Measurements from ENCODE around the gene MORC1.

The MORC1 gene

GRCh38 chr3:109045271-109046040 lies 72.5 kb downstream of the MORC1 start:
- H3K36me3 ChIP-seq (ENCODE audit: control insufficient read depth, insufficient read depth, low read length) = no peaks in the 10 kb centered on the region
- no peaks in the 10 kb centered on the region for H3K4me1 ChIP-seq (ENCODE audit: control insufficient read depth, insufficient read depth, low read length, poor library complexity, severe bottlenecking)

GRCh38 chr3:109035082-109035481 lies 82.9 kb downstream of the MORC1 start:
- Histone ChIP-seq H3K36me3 (ENCODE audit: control insufficient read depth, insufficient read depth, low read length) (no peaks in the 10 kb centered on the region), H3K27me3 (replicated peaks; ENCODE audit: control insufficient read depth, insufficient read depth, low read length, poor library complexity, severe bottlenecking) (no peaks in the 10 kb centered on the region), H3K4me3 (ENCODE audit: insufficient read depth, low read depth, low read length, poor library complexity, severe bottlenecking) (no peak overlapping the region), H3K9me3 (ENCODE audit: control insufficient read depth, low read length) (no peaks in the 10 kb centered on the region), H3K4me1 (ENCODE audit: control insufficient read depth, insufficient read depth, low read length, poor library complexity, severe bottlenecking) (no peaks in the 10 kb centered on the region), H3K27ac (ENCODE audit: insufficient read depth, low read length, poor library complexity, severe bottlenecking) (no peak overlapping the region)
- no peak for DNase-seq

More at GRCh38 chr3:109045271-109046040, 72.5 kb downstream of the MORC1 start:
- DNase-seq = no peak
- no peak overlapping the region for H3K27ac ChIP-seq (ENCODE audit: insufficient read depth, low read length, poor library complexity, severe bottlenecking)
- H3K27me3 ChIP-seq (replicated peaks; ENCODE audit: control insufficient read depth, insufficient read depth, low read length, poor library complexity, severe bottlenecking) = no peaks in the 10 kb centered on the region
- no peaks in the 10 kb centered on the region for H3K9me3 ChIP-seq (ENCODE audit: control insufficient read depth, low read length)
- H3K4me3 ChIP-seq (ENCODE audit: insufficient read depth, low read depth, low read length, poor library complexity, severe bottlenecking) = no peak overlapping the region

- no peaks in the 10 kb centered on the region for H3K4me1 ChIP-seq (ENCODE audit: control insufficient read depth, insufficient read depth, low read length, poor library complexity, severe bottlenecking)
- H3K36me3 ChIP-seq (ENCODE audit: control insufficient read depth, insufficient read depth, low read length) = no peaks in the 10 kb centered on the region
- H3K27me3 ChIP-seq (replicated peaks; ENCODE audit: control insufficient read depth, insufficient read depth, low read length, poor library complexity, severe bottlenecking) = no peaks in the 10 kb centered on the region
- no peak for DNase-seq
- H3K4me3 ChIP-seq (ENCODE audit: insufficient read depth, low read depth, low read length, poor library complexity, severe bottlenecking) = no peak overlapping the region
- H3K27ac ChIP-seq (ENCODE audit: insufficient read depth, low read length, poor library complexity, severe bottlenecking) = no peak overlapping the region
- H3K9me3 ChIP-seq (ENCODE audit: control insufficient read depth, low read length) = no peaks in the 10 kb centered on the region
Measured at GRCh38 chr3:109033000-109033660, 84.8 kb downstream of the MORC1 start.

GRCh38 chr3:109028753-109029152 lies 89.2 kb downstream of the MORC1 start:
- no peak for DNase-seq
- Histone ChIP-seq H3K36me3 (ENCODE audit: control insufficient read depth, insufficient read depth, low read length) (no peaks in the 10 kb centered on the region), H3K4me1 (ENCODE audit: control insufficient read depth, insufficient read depth, low read length, poor library complexity, severe bottlenecking) (no peaks in the 10 kb centered on the region), H3K27me3 (replicated peaks; ENCODE audit: control insufficient read depth, insufficient read depth, low read length, poor library complexity, severe bottlenecking) (no peaks in the 10 kb centered on the region), H3K27ac (ENCODE audit: insufficient read depth, low read length, poor library complexity, severe bottlenecking) (no peak overlapping the region), H3K4me3 (ENCODE audit: insufficient read depth, low read depth, low read length, poor library complexity, severe bottlenecking) (no peak overlapping the region), H3K9me3 (ENCODE audit: control insufficient read depth, low read length) (no peaks in the 10 kb centered on the region)

GRCh38 chr3:109026821-109027220 lies 91.1 kb downstream of the MORC1 start:
- Histone ChIP-seq H3K4me3 (ENCODE audit: insufficient read depth, low read depth, low read length, poor library complexity, severe bottlenecking) (no peak overlapping the region), H3K9me3 (ENCODE audit: control insufficient read depth, low read length) (no peaks in the 10 kb centered on the region), H3K4me1 (ENCODE audit: control insufficient read depth, insufficient read depth, low read length, poor library complexity, severe bottlenecking) (no peaks in the 10 kb centered on the region), H3K27ac (ENCODE audit: insufficient read depth, low read length, poor library complexity, severe bottlenecking) (no peak overlapping the region), H3K27me3 (replicated peaks; ENCODE audit: control insufficient read depth, insufficient read depth, low read length, poor library complexity, severe bottlenecking) (no peaks in the 10 kb centered on the region), H3K36me3 (ENCODE audit: control insufficient read depth, insufficient read depth, low read length) (no peaks in the 10 kb centered on the region)
- no peak for DNase-seq

- H3K9me3 ChIP-seq (ENCODE audit: control insufficient read depth, low read length) = no peaks in the 10 kb centered on the region
- H3K4me1 ChIP-seq (ENCODE audit: control insufficient read depth, insufficient read depth, low read length, poor library complexity, severe bottlenecking) = no peaks in the 10 kb centered on the region
- DNase-seq = no peak
- H3K27ac ChIP-seq (ENCODE audit: insufficient read depth, low read length, poor library complexity, severe bottlenecking) = no peak overlapping the region
- no peaks in the 10 kb centered on the region for H3K27me3 ChIP-seq (replicated peaks; ENCODE audit: control insufficient read depth, insufficient read depth, low read length, poor library complexity, severe bottlenecking)
- H3K36me3 ChIP-seq (ENCODE audit: control insufficient read depth, insufficient read depth, low read length) = no peaks in the 10 kb centered on the region
- H3K4me3 ChIP-seq (ENCODE audit: insufficient read depth, low read depth, low read length, poor library complexity, severe bottlenecking) = no peak overlapping the region
Measured at GRCh38 chr3:109025896-109026295, 92.0 kb downstream of the MORC1 start.

- no peaks in the 10 kb centered on the region for H3K27me3 ChIP-seq (replicated peaks; ENCODE audit: control insufficient read depth, insufficient read depth, low read length, poor library complexity, severe bottlenecking)
- no peak overlapping the region for H3K4me3 ChIP-seq (ENCODE audit: insufficient read depth, low read depth, low read length, poor library complexity, severe bottlenecking)
- H3K9me3 ChIP-seq (ENCODE audit: control insufficient read depth, low read length) = no peaks in the 10 kb centered on the region
- peak in 2 of 3 donors; percentile 1 to 5 for DNase-seq
- no peaks in the 10 kb centered on the region for H3K4me1 ChIP-seq (ENCODE audit: control insufficient read depth, insufficient read depth, low read length, poor library complexity, severe bottlenecking)
- no peak overlapping the region for H3K27ac ChIP-seq (ENCODE audit: insufficient read depth, low read length, poor library complexity, severe bottlenecking)
- no peaks in the 10 kb centered on the region for H3K36me3 ChIP-seq (ENCODE audit: control insufficient read depth, insufficient read depth, low read length)
Measured at GRCh38 chr3:109023656-109024254, 94.2 kb downstream of the MORC1 start.

GRCh38 chr3:109023167-109023566 lies 94.8 kb downstream of the MORC1 start:
- no peak overlapping the region for H3K4me3 ChIP-seq (ENCODE audit: insufficient read depth, low read depth, low read length, poor library complexity, severe bottlenecking)
- H3K27me3 ChIP-seq (replicated peaks; ENCODE audit: control insufficient read depth, insufficient read depth, low read length, poor library complexity, severe bottlenecking) = no peaks in the 10 kb centered on the region
- H3K36me3 ChIP-seq (ENCODE audit: control insufficient read depth, insufficient read depth, low read length) = no peaks in the 10 kb centered on the region
- DNase-seq = no peak
- no peak overlapping the region for H3K27ac ChIP-seq (ENCODE audit: insufficient read depth, low read length, poor library complexity, severe bottlenecking)
- no peaks in the 10 kb centered on the region for H3K9me3 ChIP-seq (ENCODE audit: control insufficient read depth, low read length)
- no peaks in the 10 kb centered on the region for H3K4me1 ChIP-seq (ENCODE audit: control insufficient read depth, insufficient read depth, low read length, poor library complexity, severe bottlenecking)

GRCh38 chr3:109021556-109021955 lies 96.4 kb downstream of the MORC1 start:
- no peaks in the 10 kb centered on the region for H3K4me1 ChIP-seq (ENCODE audit: control insufficient read depth, insufficient read depth, low read length, poor library complexity, severe bottlenecking)
- no peaks in the 10 kb centered on the region for H3K36me3 ChIP-seq (ENCODE audit: control insufficient read depth, insufficient read depth, low read length)
- H3K27me3 ChIP-seq (replicated peaks; ENCODE audit: control insufficient read depth, insufficient read depth, low read length, poor library complexity, severe bottlenecking) = no peaks in the 10 kb centered on the region
- H3K9me3 ChIP-seq (ENCODE audit: control insufficient read depth, low read length) = no peaks in the 10 kb centered on the region
- H3K27ac ChIP-seq (ENCODE audit: insufficient read depth, low read length, poor library complexity, severe bottlenecking) = no peak overlapping the region
- DNase-seq = no peak
- no peak overlapping the region for H3K4me3 ChIP-seq (ENCODE audit: insufficient read depth, low read depth, low read length, poor library complexity, severe bottlenecking)

GRCh38 chr3:109018828-109019227 lies 99.1 kb downstream of the MORC1 start:
- no peaks in the 10 kb centered on the region for H3K4me1 ChIP-seq (ENCODE audit: control insufficient read depth, insufficient read depth, low read length, poor library complexity, severe bottlenecking)
- no peaks in the 10 kb centered on the region for H3K36me3 ChIP-seq (ENCODE audit: control insufficient read depth, insufficient read depth, low read length)
- H3K4me3 ChIP-seq (ENCODE audit: insufficient read depth, low read depth, low read length, poor library complexity, severe bottlenecking) = no peak overlapping the region
- no peak overlapping the region for H3K27ac ChIP-seq (ENCODE audit: insufficient read depth, low read length, poor library complexity, severe bottlenecking)
- no peaks in the 10 kb centered on the region for H3K9me3 ChIP-seq (ENCODE audit: control insufficient read depth, low read length)
- no peaks in the 10 kb centered on the region for H3K27me3 ChIP-seq (replicated peaks; ENCODE audit: control insufficient read depth, insufficient read depth, low read length, poor library complexity, severe bottlenecking)
- no peak for DNase-seq

All from effector memory CD4-positive, alpha-beta T cell (primary cell).